CD4-positive, CD25-positive, alpha-beta regulatory T cell (primary cell): ENCODE data around the gene PTPRN2. TPM values are rescaled to one million over a fixed set of nuclear protein-coding genes. Genes with fewer than 3 reads are reported as not detected.

Source experiments
- ATAC-seq, 2 donors: fragments of 150-1000 bp; cut with Tn5 transposase; one replicate each; pipeline ENCODE4 v1.10.0; 2021; ENCODE audit warnings: low read depth in 2 of 2, moderate number of reproducible peaks in 2 of 2, moderate library complexity in 1 of 2
- DNase-seq, 3 donors: peaks; one replicate each; pipeline versions ENCODE4 v3.0.0 to v3.0.0-alpha.2; 2012 to 2022; ENCODE audit warnings: mixed read lengths in 1 of 3
- H3K27ac ChIP-seq: one replicate; pipeline ENCODE4 v1.7.0; 2013; ENCODE audit warnings: mild to moderate bottlenecking, low read length; ENCODE audit not compliant: insufficient read depth, poor library complexity, severe bottlenecking
- H3K27me3 ChIP-seq: one replicate; pipeline ENCODE4 v1.7.0; 2013; ENCODE audit warnings: low read length; ENCODE audit not compliant: control insufficient read depth, insufficient read depth
- H3K36me3 ChIP-seq: one replicate; pipeline ENCODE4 v1.7.0; 2013; ENCODE audit warnings: mild to moderate bottlenecking, low read length, moderate library complexity; ENCODE audit not compliant: control insufficient read depth, insufficient read depth
- H3K4me1 ChIP-seq: 2 replicates; pipeline ENCODE4 v1.7.0; 2013; ENCODE audit warnings: mild to moderate bottlenecking, low read length; ENCODE audit not compliant: insufficient read depth, control insufficient read depth, poor library complexity, severe bottlenecking
- H3K4me3 ChIP-seq: one replicate; pipeline ENCODE4 v1.7.0; 2013; ENCODE audit warnings: low read depth, mild to moderate bottlenecking, low read length, moderate library complexity
- H3K9me3 ChIP-seq, 2 experiments: 1 replicate in 1 of 2; 2 replicates in 1 of 2; pipeline ENCODE4 v1.7.0; 2013; ENCODE audit warnings: low read length in 2 of 2, mild to moderate bottlenecking in 1 of 2, moderate library complexity in 1 of 2; ENCODE audit not compliant: control insufficient read depth in 2 of 2
- H3K27ac Mint-ChIP-seq, 3 donors: one replicate each; pipeline ENCODE4 v1.8.0; 2020 to 2022; ENCODE audit warnings: mild to moderate bottlenecking in 3 of 3, mixed read lengths in 3 of 3, moderate library complexity in 2 of 3
- H3K27me3 Mint-ChIP-seq: one replicate; pipeline ENCODE4 v1.8.0; 2022; ENCODE audit warnings: mild to moderate bottlenecking, mixed read lengths
- H3K36me3 Mint-ChIP-seq: one replicate; pipeline ENCODE4 v1.8.0; 2020; ENCODE audit warnings: mixed read lengths
- H3K4me1 Mint-ChIP-seq, 4 donors: one replicate each; pipeline ENCODE4 v1.8.0; 2020 to 2022; ENCODE audit warnings: mixed read lengths in 4 of 4, mild to moderate bottlenecking in 1 of 4
- H3K4me3 Mint-ChIP-seq, 4 donors: one replicate each; pipeline ENCODE4 v1.8.0; 2020 to 2022; ENCODE audit warnings: mild to moderate bottlenecking in 4 of 4, mixed read lengths in 4 of 4, moderate library complexity in 3 of 4
- H3K9me3 Mint-ChIP-seq, 7 donors: one replicate each; pipeline ENCODE4 v1.8.0; 2020 to 2022; ENCODE audit warnings: mixed read lengths in 7 of 7, mild to moderate bottlenecking in 3 of 7, moderate library complexity in 2 of 7
- polyA plus RNA-seq, 4 donors: library from polyadenylated mRNA; unstranded; fragments of 300-500 nt; fragmentation: Illumina TruSeq; gene quantifications; one replicate each; pipeline ENCODE4 v1.2.3, GENCODE V29; 2021
- total RNA-seq: library from RNA; stranded (reverse); gene quantifications from one replicate; pipeline ENCODE4 v1.2.3, GENCODE V29; 2022

PTPRN2 gene
- total and polyA plus RNA-seq, 5 donors from 2014 or later, result 1.6 to 4.7 (median 2.7) TPM

DNA sequence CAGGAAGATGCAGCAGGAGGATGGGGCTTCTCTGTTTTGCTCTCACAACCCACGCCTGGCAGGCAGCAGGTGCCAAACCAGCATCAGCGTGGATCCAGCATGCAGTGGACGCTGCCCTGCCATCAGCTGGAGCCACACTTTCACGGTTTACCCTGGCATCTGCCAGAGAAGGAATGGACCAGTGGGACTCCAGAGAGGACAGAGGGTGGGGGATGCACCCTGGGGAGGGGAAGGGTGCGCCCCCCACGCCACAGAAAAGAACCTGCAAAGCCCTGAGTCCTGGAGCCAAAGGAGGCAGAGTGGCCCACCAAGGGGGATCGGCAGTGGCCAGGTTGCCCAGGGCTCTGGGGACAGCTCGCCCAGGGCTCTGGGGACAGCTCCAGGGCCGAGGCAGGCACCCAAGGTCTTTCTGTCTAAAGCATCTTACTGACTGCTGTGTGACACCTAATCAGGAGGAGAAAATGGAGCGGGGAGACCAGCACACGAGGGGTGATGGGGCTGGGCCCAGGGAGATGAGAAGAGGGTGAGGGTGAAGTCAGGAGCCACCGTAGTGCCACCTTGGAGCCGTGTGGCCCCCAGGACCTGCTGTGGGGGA is 1025.7 kb downstream of the PTPRN2 start:
- no peak overlapping the region for H3K4me3 Mint-ChIP-seq
- H3K27me3 ChIP-seq, result no peaks in the 10 kb centered on the region
- no peaks in the 10 kb centered on the region for H3K36me3 Mint-ChIP-seq
- H3K9me3 Mint-ChIP-seq, result no peaks in the 10 kb centered on the region
- H3K27me3 Mint-ChIP-seq, result no peaks in the 10 kb centered on the region
- ATAC-seq (no peak), DNase-seq (no peak)
- no peaks in the 10 kb centered on the region for H3K36me3 ChIP-seq
- no peak overlapping the region for H3K27ac Mint-ChIP-seq
- H3K4me1 Mint-ChIP-seq, result peaks cover 0 to 7% (median 1%) of the 10 kb centered on the region in 4 donors
- no peak overlapping the region for H3K4me3 ChIP-seq
- H3K9me3 ChIP-seq, result no peaks in the 10 kb centered on the region
- H3K4me1 ChIP-seq, result no peaks in the 10 kb centered on the region
- H3K27ac ChIP-seq, result no peak overlapping the region

DNA sequence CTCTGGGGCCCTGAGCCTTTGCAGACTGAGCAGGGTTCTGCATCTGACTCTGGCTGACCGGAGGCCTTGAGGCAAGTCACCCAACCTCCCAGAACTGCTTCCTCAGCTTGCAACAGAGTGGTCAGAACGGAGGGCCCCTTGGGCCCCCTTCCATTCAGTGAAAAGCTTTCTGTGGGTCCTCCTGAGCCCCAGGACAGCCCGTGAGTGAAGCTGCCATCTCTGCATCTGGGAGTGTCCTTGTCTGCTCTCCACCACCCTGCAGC is 1026.2 kb downstream of the PTPRN2 start:
- ATAC-seq, result no peak
- H3K27me3 Mint-ChIP-seq, result no peaks in the 10 kb centered on the region
- H3K36me3 ChIP-seq, result no peaks in the 10 kb centered on the region
- no peaks in the 10 kb centered on the region for H3K4me1 ChIP-seq
- peaks cover 0 to 4% (median 0%) of the 10 kb centered on the region in 4 donors for H3K4me1 Mint-ChIP-seq
- H3K4me3 ChIP-seq, result no peak overlapping the region
- no peaks in the 10 kb centered on the region for H3K27me3 ChIP-seq
- peak overlapping the region in 1 of 3 donors; percentile 87 for H3K27ac Mint-ChIP-seq
- DNase-seq, result no peak
- H3K9me3 Mint-ChIP-seq, result no peaks in the 10 kb centered on the region
- H3K36me3 Mint-ChIP-seq, result no peaks in the 10 kb centered on the region
- no peak overlapping the region for H3K27ac ChIP-seq
- no peaks in the 10 kb centered on the region for H3K9me3 ChIP-seq
- H3K4me3 Mint-ChIP-seq, result no peak overlapping the region

DNA sequence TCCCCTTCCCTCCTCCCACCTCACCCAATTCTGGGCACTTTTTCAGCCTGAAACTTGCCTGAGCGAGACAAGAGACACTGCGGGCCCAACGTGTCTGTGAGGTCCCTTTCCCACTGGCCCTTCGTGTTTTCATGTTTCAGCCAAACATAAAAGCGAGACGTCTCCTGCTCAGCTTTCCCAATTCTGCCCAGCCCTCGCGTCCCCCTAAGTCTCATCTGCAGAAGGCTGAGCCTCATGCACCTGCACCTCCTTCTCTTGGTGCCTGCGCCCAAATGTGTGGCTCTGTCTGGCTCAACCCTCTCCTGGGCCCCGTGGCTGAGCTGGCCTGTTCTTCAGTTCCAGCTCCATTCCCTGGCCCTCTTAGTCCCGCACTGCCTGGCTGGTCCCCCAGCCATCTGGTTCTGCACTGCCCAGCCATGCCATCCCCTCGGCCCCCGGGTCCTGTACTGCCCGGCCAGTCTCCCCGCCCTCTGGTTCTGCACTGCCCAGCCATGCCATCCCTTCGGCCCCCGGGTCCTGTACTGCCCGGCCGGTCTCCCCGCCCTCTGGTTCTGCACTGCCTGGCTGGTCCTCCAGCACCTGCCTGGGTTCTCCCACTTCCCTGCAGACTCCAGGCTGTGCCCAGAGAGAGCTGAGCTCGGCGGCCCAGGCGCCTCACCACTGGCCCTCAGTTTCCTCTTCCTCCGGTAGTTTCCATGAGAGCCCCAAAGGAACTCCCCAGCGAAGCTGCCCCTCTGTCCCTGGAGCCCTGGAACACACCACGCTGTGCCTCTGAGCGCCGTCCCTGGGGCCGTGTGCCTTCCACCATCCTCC is 1026.7 kb downstream of the PTPRN2 start:
- H3K27me3 ChIP-seq, result no peaks in the 10 kb centered on the region
- H3K4me3 ChIP-seq, result no peak overlapping the region
- H3K36me3 ChIP-seq, result no peaks in the 10 kb centered on the region
- Mint-ChIP-seq H3K36me3 (no peaks in the 10 kb centered on the region), H3K27ac (peak overlapping the region in 1 of 3 donors; percentile 87), H3K4me1 (peaks cover 0 to 4% (median 0%) of the 10 kb centered on the region in 4 donors), H3K4me3 (no peak overlapping the region), H3K9me3 (no peaks in the 10 kb centered on the region), H3K27me3 (no peaks in the 10 kb centered on the region)
- no peak overlapping the region for H3K27ac ChIP-seq
- DNase-seq (no peak), ATAC-seq (no peak)
- H3K4me1 ChIP-seq, result no peaks in the 10 kb centered on the region
- H3K9me3 ChIP-seq, result no peaks in the 10 kb centered on the region

DNA sequence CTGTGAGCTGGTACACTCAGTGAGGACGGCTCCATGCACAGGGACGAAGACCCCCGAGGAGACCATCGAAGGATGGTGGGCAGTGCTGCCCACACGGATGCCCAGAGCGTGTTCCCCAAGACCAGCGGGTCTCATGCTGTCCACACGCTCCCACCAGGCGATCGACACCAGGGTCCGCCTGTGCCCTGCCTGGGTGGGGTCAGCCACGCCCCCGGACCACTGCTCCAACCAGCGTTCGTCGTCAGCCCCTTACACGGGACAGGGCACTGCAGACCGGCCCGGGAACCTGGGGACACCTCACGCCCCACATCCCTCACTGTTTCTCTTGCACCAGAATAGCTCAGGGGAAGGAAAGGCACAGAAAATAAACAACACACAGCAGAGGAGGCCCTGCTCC is 1027.4 kb downstream of the PTPRN2 start:
- H3K27me3 Mint-ChIP-seq, result no peaks in the 10 kb centered on the region

DNA sequence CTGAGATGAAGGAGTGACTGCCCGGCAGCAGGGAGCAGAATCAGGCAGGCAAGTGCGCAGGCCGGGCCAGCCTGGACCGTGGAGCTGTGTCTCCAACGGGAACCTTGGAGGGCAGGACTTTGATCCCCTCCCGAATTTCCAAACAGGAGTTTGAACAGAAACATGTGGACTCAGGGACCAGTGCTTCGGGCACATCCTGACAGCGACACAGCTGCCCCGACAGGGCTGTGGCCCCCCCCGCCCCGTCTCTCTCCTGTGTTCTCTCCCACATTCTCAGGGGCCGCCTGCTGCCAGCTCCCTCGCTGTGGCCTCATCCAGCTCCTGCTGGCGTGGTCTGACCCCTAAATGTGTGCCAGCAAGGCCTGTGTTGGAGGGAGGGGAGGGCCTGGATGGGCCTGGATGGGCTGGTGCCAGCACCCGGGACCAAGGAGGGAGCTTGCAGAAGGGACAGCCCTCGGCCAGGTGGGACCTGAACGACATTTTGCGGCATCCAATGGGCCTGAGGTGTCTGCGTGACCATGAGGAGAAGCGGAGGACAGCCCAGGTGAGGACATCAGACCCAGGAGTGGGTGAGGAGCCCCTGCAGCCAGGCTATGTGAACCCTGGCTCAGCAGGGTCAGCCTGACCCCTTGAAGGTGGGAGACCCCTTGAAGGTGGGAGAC is 1027.9 kb downstream of the PTPRN2 start:
- Mint-ChIP-seq H3K36me3 (no peaks in the 10 kb centered on the region), H3K27me3 (no peaks in the 10 kb centered on the region), H3K9me3 (no peaks in the 10 kb centered on the region), H3K4me1 (peaks cover 0 to 2% (median 0%) of the 10 kb centered on the region in 4 donors), H3K4me3 (no peak overlapping the region), H3K27ac (no peak overlapping the region)
- H3K4me3 ChIP-seq, result no peak overlapping the region
- H3K27ac ChIP-seq, result no peak overlapping the region
- no peaks in the 10 kb centered on the region for H3K27me3 ChIP-seq
- H3K4me1 ChIP-seq, result no peaks in the 10 kb centered on the region
- no peak for ATAC-seq
- no peaks in the 10 kb centered on the region for H3K9me3 ChIP-seq
- DNase-seq, result no peak
- no peaks in the 10 kb centered on the region for H3K36me3 ChIP-seq

More for the DNA sequence above, 1027.4 kb downstream of the PTPRN2 start:
- ATAC-seq (no peak), DNase-seq (no peak)
- H3K4me3 Mint-ChIP-seq, result no peak overlapping the region
- H3K4me1 Mint-ChIP-seq, result peaks cover 0 to 4% (median 0%) of the 10 kb centered on the region in 4 donors
- no peaks in the 10 kb centered on the region for H3K9me3 ChIP-seq
- no peaks in the 10 kb centered on the region for H3K36me3 Mint-ChIP-seq
- H3K36me3 ChIP-seq, result no peaks in the 10 kb centered on the region
- no peaks in the 10 kb centered on the region for H3K9me3 Mint-ChIP-seq
- H3K4me1 ChIP-seq, result no peaks in the 10 kb centered on the region
- no peak overlapping the region for H3K27ac Mint-ChIP-seq
- no peaks in the 10 kb centered on the region for H3K27me3 ChIP-seq
- no peak overlapping the region for H3K4me3 ChIP-seq
- no peak overlapping the region for H3K27ac ChIP-seq

DNA sequence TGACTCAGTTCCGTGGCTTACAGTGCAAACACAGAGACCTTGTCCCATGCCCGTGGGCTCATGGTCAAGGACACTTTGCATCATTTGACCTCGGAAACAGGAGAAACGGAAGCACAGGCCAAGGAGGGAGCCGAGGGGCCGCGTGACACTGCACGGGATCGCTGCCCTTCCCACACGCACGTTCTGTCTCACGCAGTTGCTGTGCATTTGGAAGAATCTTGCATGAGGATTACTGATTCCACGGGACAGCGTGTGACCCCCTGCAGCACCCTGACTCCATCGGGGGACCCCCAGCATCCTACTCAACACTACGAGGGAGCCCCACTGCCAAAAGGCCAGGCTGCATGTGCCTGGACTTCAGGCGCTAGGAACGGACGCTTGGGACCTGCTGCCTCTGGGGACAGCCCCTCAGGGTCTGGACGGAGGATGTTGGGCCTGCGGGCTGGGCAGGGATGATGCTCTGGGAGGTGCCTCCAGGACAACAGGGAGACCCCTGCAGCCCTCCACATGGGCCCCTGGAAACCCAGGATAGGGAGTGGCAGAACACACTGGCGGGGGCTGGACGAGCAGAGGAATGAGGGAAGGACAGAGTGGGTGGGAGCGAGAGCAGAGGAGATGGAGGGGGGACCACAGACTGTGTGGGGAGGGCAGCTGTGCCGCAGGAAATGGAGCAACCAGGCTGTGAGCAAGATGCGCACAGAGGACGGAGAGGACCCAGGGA is 1028.6 kb downstream of the PTPRN2 start:
- Mint-ChIP-seq H3K27ac (no peak overlapping the region), H3K9me3 (no peaks in the 10 kb centered on the region), H3K36me3 (no peaks in the 10 kb centered on the region), H3K4me3 (no peak overlapping the region), H3K27me3 (no peaks in the 10 kb centered on the region), H3K4me1 (no peaks in the 10 kb centered on the region)
- Histone ChIP-seq H3K36me3 (no peaks in the 10 kb centered on the region), H3K27ac (no peak overlapping the region), H3K4me3 (no peak overlapping the region), H3K4me1 (no peaks in the 10 kb centered on the region), H3K27me3 (no peaks in the 10 kb centered on the region), H3K9me3 (no peaks in the 10 kb centered on the region)
- DNase-seq (no peak), ATAC-seq (no peak)

DNA sequence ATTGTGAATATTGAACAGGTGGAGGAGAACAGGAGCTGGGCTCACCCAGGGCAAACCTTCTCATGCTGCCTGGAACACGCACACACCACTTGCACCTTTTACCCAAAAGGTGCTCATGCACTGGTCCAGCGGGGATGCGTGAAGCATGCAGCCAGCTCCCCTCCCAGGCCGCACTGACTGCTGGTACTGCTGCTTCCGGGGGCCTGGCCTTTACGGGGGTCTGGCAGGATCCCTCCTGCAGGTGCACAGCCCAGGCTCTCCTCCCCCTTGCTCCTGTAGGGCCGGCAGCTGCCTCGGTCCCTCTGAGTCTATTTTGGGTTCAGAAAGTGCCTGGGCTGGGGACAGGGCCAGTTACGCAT is 1029.1 kb downstream of the PTPRN2 start:
- no peak for ATAC-seq
- H3K4me3 Mint-ChIP-seq, result no peak overlapping the region

More for the DNA sequence above, 1029.1 kb downstream of the PTPRN2 start:
- Mint-ChIP-seq H3K27ac (no peak overlapping the region), H3K36me3 (no peaks in the 10 kb centered on the region), H3K27me3 (no peaks in the 10 kb centered on the region), H3K9me3 (no peaks in the 10 kb centered on the region), H3K4me1 (no peaks in the 10 kb centered on the region)
- H3K4me1 ChIP-seq, result no peaks in the 10 kb centered on the region
- H3K4me3 ChIP-seq, result no peak overlapping the region
- H3K36me3 ChIP-seq, result no peaks in the 10 kb centered on the region
- no peaks in the 10 kb centered on the region for H3K9me3 ChIP-seq
- no peak for DNase-seq
- H3K27ac ChIP-seq, result no peak overlapping the region
- H3K27me3 ChIP-seq, result no peaks in the 10 kb centered on the region
